ENCODE data around the gene SEC22C. TPM values are rescaled to one million over a fixed set of nuclear protein-coding genes. Genes with fewer than 3 reads are reported as not detected.

The SEC22C gene
- total RNA-seq, 2 experiments from 2014 or later: 46.8 to 46.9 TPM

GRCh38 chr3:42525212-42525611, 56.6 kb downstream of the SEC22C start:
- ChIA-PET CTCF (no interaction called here), POLR2A (no interaction called here)

GRCh38 chr3:42524751-42525150, 57.0 kb downstream of the SEC22C start:
- CTCF ChIA-PET: no interaction called here
- POLR2A ChIA-PET: no interaction called here

- ChIA-PET POLR2A (no interaction called here), CTCF (no interaction called here)
Measured at GRCh38 chr3:42520906-42521305, 60.9 kb downstream of the SEC22C start.

- POLR2A ChIA-PET: no interaction called here
- CTCF ChIA-PET: interaction anchor here (1.1 kb wide), 1 partner anchor 19 kb away, joined by 5 read pairs; the partner anchor contains the start of gene VIPR1
Measured at GRCh38 chr3:42520336-42520735, 61.4 kb downstream of the SEC22C start.

- ChIA-PET POLR2A (no interaction called here), CTCF (interaction anchor here (1.1 to 2.1 kb wide), 2 partner anchors 10 to 18 kb away, joined by 4 to 5 read pairs; partner anchors contain the start of gene VIPR1)
Measured at GRCh38 chr3:42519568-42519962, 62.2 kb downstream of the SEC22C start.

GRCh38 chr3:42518800-42519567, 62.8 kb downstream of the SEC22C start:
- ChIA-PET CTCF (interaction anchor here (1.1 to 2.1 kb wide), 2 partner anchors 9 to 17 kb away, joined by 4 to 5 read pairs; partner anchors contain the start of gene VIPR1), POLR2A (no interaction called here)

- POLR2A ChIA-PET: no interaction called here
- CTCF ChIA-PET: interaction anchor here (0.8 kb wide), 1 partner anchor 33 kb away, joined by 3 read pairs; no protein-coding TSS in a partner anchor
Measured at GRCh38 chr3:42517117-42517516, 64.7 kb downstream of the SEC22C start.

GRCh38 chr3:42516443-42516842, 65.3 kb downstream of the SEC22C start:
- ChIA-PET POLR2A (no interaction called here), CTCF (no interaction called here)

GRCh38 chr3:42515976-42516375, 65.8 kb downstream of the SEC22C start:
- ChIA-PET POLR2A (no interaction called here), CTCF (no interaction called here)

GRCh38 chr3:42515391-42515916, 66.3 kb downstream of the SEC22C start:
- ChIA-PET POLR2A (no interaction called here), CTCF (no interaction called here)

GRCh38 chr3:42514876-42515275, 66.9 kb downstream of the SEC22C start:
- ChIA-PET POLR2A (no interaction called here), CTCF (interaction anchor here (1.1 kb wide), 1 partner anchor 33 kb away, joined by 4 read pairs; no protein-coding TSS in a partner anchor)

GRCh38 chr3:42513521-42513920, 68.2 kb downstream of the SEC22C start:
- ChIA-PET POLR2A (interaction anchor here (1.1 kb wide), 1 partner anchor 11 kb away, joined by 4 read pairs; the partner anchor contains the start of gene VIPR1), CTCF (interaction anchor here (1.1 kb wide), 1 partner anchor 35 kb away, joined by 4 read pairs; no protein-coding TSS in a partner anchor)

- ChIA-PET POLR2A (interaction anchor here (1.1 kb wide), 1 partner anchor 11 kb away, joined by 4 read pairs; the partner anchor contains the start of gene VIPR1), CTCF (no interaction called here)
Measured at GRCh38 chr3:42513121-42513520, 68.6 kb downstream of the SEC22C start.

- ChIA-PET CTCF (no interaction called here), POLR2A (no interaction called here)
Measured at GRCh38 chr3:42511736-42512135, 70.0 kb downstream of the SEC22C start.

- POLR2A ChIA-PET: no interaction called here
- CTCF ChIA-PET: no interaction called here
Measured at GRCh38 chr3:42511201-42511600, 70.6 kb downstream of the SEC22C start.

- CTCF ChIA-PET: interaction anchor here (1.3 kb wide), 1 partner anchor 8 kb away, joined by 4 read pairs; no protein-coding TSS in a partner anchor
Measured at GRCh38 chr3:42510325-42510724, 71.4 kb downstream of the SEC22C start.

GRCh38 chr3:42509111-42509510, 72.7 kb downstream of the SEC22C start:
- ChIA-PET POLR2A (no interaction called here), CTCF (interaction anchor here (1.3 kb wide), 1 partner anchor 9 kb away, joined by 4 read pairs; no protein-coding TSS in a partner anchor)

More at GRCh38 chr3:42510325-42510724, 71.4 kb downstream of the SEC22C start:
- POLR2A ChIA-PET: no interaction called here

- CTCF ChIA-PET: no interaction called here
- POLR2A ChIA-PET: no interaction called here
Measured at GRCh38 chr3:42508562-42508961, 73.2 kb downstream of the SEC22C start.

- CTCF ChIA-PET: no interaction called here
- POLR2A ChIA-PET: no interaction called here
Measured at GRCh38 chr3:42507761-42508335, 73.9 kb downstream of the SEC22C start.

- POLR2A ChIA-PET: no interaction called here
- CTCF ChIA-PET: no interaction called here
Measured at GRCh38 chr3:42507252-42507651, 74.5 kb downstream of the SEC22C start.
